ENCODE measurements around the gene RSBN1. TPM values are rescaled to one million over a fixed set of nuclear protein-coding genes. Genes with fewer than 3 reads are reported as not detected.

The RSBN1 gene
- total RNA-seq, 1 experiment from 2014 or later, result 15.5 TPM

DNA sequence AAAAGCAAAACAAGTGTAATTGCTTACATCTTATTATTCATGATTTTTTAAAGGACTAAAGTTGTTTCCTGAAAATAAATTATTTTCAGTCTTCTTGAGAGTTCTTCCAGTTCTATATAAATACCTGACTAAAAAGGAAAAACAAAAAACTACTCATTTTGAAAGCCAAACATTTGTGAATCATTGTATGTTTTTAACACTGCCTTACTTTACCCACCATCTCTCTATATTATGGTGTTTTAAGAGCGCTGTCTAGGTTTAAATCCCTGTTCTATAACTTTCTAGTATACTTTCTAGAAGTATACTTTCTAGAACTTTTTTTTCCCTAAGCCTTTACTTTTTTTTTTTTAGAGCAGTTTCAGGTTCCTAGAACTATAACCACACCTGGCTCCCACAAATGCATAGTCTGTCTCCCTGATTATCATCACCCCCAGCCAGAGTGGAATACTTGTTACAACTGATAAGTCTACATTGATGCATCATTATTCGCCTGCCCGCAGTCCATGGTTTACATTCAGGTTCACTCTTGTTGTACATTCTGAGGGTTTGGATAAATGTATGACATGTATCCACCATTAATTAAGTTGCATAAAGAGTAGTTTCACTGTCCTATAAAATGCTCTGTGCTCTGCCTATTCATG lies 9.8 kb downstream of the RSBN1 start:
- no peak overlapping the region for H3K4me3 Mint-ChIP-seq
- ATAC-seq, result no peak
- DNase-seq (ENCODE audit: low spot score), result no peak
- no peaks in the 10 kb centered on the region for H3K27me3 Mint-ChIP-seq (ENCODE audit: low read depth)
- ChIA-PET CTCF (no interaction called here), POLR2A (no interaction called here)
- peaks cover 22% of the 10 kb centered on the region for H3K4me1 Mint-ChIP-seq
- peaks cover 5% of the 10 kb centered on the region for H3K36me3 Mint-ChIP-seq
- no peaks in the 10 kb centered on the region for H3K9me3 Mint-ChIP-seq
- no peak for TF ChIP-seq TP53 (CRISPR knock-in tag; IDR thresholded peaks at IDR 0.05)
- TF ChIP-seq TCF7 (CRISPR knock-in tag; IDR thresholded peaks at IDR 0.05; ENCODE audit: low read depth), result no peak
- TF ChIP-seq, protein P1, sequence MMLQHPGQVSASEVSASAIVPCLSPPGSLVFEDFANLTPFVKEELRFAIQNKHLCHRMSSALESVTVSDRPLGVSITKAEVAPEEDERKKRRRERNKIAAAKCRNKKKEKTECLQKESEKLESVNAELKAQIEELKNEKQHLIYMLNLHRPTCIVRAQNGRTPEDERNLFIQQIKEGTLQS (CRISPR knock-in tag; conservative IDR thresholded peaks at IDR 0.05), result no peak
- TF ChIP-seq GRHL2 (CRISPR knock-in tag; IDR thresholded peaks at IDR 0.05; ENCODE audit: insufficient replicate concordance, severe bottlenecking), result no peak
- no peak for TF ChIP-seq FOXP1 (CRISPR knock-in tag; IDR thresholded peaks at IDR 0.05; ENCODE audit: borderline replicate concordance)
- TF ChIP-seq NFATC4 (CRISPR knock-in tag; IDR thresholded peaks at IDR 0.05), result no peak
- TF ChIP-seq, protein P2, sequence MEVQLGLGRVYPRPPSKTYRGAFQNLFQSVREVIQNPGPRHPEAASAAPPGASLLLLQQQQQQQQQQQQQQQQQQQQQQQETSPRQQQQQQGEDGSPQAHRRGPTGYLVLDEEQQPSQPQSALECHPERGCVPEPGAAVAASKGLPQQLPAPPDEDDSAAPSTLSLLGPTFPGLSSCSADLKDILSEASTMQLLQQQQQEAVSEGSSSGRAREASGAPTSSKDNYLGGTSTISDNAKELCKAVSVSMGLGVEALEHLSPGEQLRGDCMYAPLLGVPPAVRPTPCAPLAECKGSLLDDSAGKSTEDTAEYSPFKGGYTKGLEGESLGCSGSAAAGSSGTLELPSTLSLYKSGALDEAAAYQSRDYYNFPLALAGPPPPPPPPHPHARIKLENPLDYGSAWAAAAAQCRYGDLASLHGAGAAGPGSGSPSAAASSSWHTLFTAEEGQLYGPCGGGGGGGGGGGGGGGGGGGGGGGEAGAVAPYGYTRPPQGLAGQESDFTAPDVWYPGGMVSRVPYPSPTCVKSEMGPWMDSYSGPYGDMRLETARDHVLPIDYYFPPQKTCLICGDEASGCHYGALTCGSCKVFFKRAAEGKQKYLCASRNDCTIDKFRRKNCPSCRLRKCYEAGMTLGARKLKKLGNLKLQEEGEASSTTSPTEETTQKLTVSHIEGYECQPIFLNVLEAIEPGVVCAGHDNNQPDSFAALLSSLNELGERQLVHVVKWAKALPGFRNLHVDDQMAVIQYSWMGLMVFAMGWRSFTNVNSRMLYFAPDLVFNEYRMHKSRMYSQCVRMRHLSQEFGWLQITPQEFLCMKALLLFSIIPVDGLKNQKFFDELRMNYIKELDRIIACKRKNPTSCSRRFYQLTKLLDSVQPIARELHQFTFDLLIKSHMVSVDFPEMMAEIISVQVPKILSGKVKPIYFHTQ (CRISPR knock-in tag; IDR thresholded peaks at IDR 0.05), result no peak
- no peak for TF ChIP-seq EMX1 (CRISPR knock-in tag; IDR thresholded peaks at IDR 0.05)
- no peak for TF ChIP-seq HMGA2 (CRISPR knock-in tag; IDR thresholded peaks at IDR 0.05)
- TF ChIP-seq, protein P3, sequence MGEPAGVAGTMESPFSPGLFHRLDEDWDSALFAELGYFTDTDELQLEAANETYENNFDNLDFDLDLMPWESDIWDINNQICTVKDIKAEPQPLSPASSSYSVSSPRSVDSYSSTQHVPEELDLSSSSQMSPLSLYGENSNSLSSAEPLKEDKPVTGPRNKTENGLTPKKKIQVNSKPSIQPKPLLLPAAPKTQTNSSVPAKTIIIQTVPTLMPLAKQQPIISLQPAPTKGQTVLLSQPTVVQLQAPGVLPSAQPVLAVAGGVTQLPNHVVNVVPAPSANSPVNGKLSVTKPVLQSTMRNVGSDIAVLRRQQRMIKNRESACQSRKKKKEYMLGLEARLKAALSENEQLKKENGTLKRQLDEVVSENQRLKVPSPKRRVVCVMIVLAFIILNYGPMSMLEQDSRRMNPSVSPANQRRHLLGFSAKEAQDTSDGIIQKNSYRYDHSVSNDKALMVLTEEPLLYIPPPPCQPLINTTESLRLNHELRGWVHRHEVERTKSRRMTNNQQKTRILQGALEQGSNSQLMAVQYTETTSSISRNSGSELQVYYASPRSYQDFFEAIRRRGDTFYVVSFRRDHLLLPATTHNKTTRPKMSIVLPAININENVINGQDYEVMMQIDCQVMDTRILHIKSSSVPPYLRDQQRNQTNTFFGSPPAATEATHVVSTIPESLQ (CRISPR knock-in tag; IDR thresholded peaks at IDR 0.05), result no peak
- TF ChIP-seq SOX15 (CRISPR knock-in tag; IDR thresholded peaks at IDR 0.05), result no peak
- TF ChIP-seq GTF2I (CRISPR knock-in tag; conservative IDR thresholded peaks at IDR 0.05), result no peak
- TF ChIP-seq, protein P4, sequence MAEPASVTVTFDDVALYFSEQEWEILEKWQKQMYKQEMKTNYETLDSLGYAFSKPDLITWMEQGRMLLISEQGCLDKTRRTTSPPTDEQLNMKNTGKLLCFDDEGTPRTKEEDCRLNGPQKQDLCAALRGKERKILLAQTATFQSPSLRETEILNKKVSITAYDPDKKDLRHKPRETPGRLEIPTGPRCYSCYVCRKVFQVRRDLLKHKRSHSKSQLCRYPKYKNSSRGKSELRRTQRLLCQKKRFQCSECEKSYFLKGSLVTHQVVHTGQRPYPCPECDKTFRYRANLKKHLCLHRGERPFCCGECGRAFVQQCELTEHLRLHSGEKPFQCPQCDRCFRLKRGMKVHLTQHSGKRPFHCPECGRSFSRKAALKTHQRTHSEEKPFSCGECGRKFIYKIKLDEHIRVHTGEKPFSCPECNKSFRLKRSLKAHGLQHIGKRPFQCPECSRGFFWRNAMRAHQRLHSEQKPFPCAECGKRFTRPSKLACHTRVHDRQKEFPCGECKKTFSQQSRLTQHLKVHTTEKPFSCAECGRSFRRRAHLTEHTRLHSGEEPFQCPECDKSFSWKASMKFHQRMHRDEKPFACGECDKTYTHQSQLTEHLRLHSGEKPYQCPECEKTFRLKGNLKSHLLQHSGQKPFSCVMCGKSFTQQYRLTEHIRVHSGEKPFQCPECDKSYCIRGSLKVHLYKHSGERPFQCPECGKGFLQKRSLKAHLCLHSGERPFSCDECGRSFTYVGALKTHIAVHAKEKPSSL (CRISPR knock-in tag; conservative IDR thresholded peaks at IDR 0.05), result no peak
- TF ChIP-seq, protein P5, sequence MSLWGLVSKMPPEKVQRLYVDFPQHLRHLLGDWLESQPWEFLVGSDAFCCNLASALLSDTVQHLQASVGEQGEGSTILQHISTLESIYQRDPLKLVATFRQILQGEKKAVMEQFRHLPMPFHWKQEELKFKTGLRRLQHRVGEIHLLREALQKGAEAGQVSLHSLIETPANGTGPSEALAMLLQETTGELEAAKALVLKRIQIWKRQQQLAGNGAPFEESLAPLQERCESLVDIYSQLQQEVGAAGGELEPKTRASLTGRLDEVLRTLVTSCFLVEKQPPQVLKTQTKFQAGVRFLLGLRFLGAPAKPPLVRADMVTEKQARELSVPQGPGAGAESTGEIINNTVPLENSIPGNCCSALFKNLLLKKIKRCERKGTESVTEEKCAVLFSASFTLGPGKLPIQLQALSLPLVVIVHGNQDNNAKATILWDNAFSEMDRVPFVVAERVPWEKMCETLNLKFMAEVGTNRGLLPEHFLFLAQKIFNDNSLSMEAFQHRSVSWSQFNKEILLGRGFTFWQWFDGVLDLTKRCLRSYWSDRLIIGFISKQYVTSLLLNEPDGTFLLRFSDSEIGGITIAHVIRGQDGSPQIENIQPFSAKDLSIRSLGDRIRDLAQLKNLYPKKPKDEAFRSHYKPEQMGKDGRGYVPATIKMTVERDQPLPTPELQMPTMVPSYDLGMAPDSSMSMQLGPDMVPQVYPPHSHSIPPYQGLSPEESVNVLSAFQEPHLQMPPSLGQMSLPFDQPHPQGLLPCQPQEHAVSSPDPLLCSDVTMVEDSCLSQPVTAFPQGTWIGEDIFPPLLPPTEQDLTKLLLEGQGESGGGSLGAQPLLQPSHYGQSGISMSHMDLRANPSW (CRISPR knock-in tag; conservative IDR thresholded peaks at IDR 0.05; ENCODE audit: low read depth), result no peak
- no peak for TF ChIP-seq SMAD4 (CRISPR knock-in tag; IDR thresholded peaks at IDR 0.05)
- no peak for TF ChIP-seq JAZF1 (CRISPR knock-in tag; IDR thresholded peaks at IDR 0.05)
- no peak for TF ChIP-seq RELA (CRISPR knock-in tag; IDR thresholded peaks at IDR 0.05; ENCODE audit: borderline replicate concordance)
- TF ChIP-seq, protein P6, sequence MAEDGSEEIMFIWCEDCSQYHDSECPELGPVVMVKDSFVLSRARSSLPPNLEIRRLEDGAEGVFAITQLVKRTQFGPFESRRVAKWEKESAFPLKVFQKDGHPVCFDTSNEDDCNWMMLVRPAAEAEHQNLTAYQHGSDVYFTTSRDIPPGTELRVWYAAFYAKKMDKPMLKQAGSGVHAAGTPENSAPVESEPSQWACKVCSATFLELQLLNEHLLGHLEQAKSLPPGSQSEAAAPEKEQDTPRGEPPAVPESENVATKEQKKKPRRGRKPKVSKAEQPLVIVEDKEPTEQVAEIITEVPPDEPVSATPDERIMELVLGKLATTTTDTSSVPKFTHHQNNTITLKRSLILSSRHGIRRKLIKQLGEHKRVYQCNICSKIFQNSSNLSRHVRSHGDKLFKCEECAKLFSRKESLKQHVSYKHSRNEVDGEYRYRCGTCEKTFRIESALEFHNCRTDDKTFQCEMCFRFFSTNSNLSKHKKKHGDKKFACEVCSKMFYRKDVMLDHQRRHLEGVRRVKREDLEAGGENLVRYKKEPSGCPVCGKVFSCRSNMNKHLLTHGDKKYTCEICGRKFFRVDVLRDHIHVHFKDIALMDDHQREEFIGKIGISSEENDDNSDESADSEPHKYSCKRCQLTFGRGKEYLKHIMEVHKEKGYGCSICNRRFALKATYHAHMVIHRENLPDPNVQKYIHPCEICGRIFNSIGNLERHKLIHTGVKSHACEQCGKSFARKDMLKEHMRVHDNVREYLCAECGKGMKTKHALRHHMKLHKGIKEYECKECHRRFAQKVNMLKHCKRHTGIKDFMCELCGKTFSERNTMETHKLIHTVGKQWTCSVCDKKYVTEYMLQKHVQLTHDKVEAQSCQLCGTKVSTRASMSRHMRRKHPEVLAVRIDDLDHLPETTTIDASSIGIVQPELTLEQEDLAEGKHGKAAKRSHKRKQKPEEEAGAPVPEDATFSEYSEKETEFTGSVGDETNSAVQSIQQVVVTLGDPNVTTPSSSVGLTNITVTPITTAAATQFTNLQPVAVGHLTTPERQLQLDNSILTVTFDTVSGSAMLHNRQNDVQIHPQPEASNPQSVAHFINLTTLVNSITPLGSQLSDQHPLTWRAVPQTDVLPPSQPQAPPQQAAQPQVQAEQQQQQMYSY (CRISPR knock-in tag; IDR thresholded peaks at IDR 0.05), result no peak
- no peak overlapping the region for H3K27ac Mint-ChIP-seq
